H9 (cell line): Measurements from ENCODE around the gene WRAP73. TPM values are rescaled to one million over a fixed set of nuclear protein-coding genes. Genes with fewer than 3 reads are reported as not detected.

Source experiments
- DNase-seq: peaks from one replicate; pipeline ENCODE4 v3.0.0-alpha.2; 2017
- H2AFZ ChIP-seq: one replicate; pipeline ENCODE4 v1.6.1; 2013; ENCODE audit warnings: mild to moderate bottlenecking, low read length, control low read depth, moderate library complexity
- H2AK5ac ChIP-seq: 2 replicates; pipeline ENCODE4 v1.6.1; 2013; ENCODE audit warnings: low read length, control low read depth, mixed read lengths; ENCODE audit not compliant: insufficient read length
- H2BK120ac ChIP-seq: one replicate; pipeline ENCODE4 v1.6.1; 2013; ENCODE audit warnings: low read depth, mild to moderate bottlenecking, low read length, control low read depth, inconsistent platforms; ENCODE audit not compliant: poor library complexity, severe bottlenecking
- H2BK12ac ChIP-seq: 2 replicates; pipeline ENCODE4 v1.6.1; 2013; ENCODE audit warnings: low read length, control low read depth, mixed read lengths, low read depth; ENCODE audit not compliant: insufficient read length
- H2BK15ac ChIP-seq: 2 replicates; pipeline ENCODE4 v1.6.1; 2013; ENCODE audit warnings: low read depth, low read length, control low read depth
- H2BK20ac ChIP-seq: one replicate; pipeline ENCODE4 v1.6.1; 2013; ENCODE audit warnings: low read depth, mild to moderate bottlenecking, low read length, control low read depth, inconsistent platforms; ENCODE audit not compliant: poor library complexity, severe bottlenecking
- H2BK5ac ChIP-seq: 2 replicates; pipeline ENCODE4 v1.6.1; 2013; ENCODE audit warnings: low read length, control low read depth, mixed read lengths; ENCODE audit not compliant: insufficient read length
- H3K14ac ChIP-seq: 2 replicates; pipeline ENCODE4 v1.6.1; 2013; ENCODE audit warnings: low read length, control low read depth; ENCODE audit not compliant: insufficient read depth
- H3K18ac ChIP-seq: 2 replicates; pipeline ENCODE4 v1.6.1; 2013; ENCODE audit warnings: low read depth, mild to moderate bottlenecking, mixed read lengths, low read length, control low read depth; ENCODE audit not compliant: insufficient read length
- H3K23ac ChIP-seq: 2 replicates; pipeline ENCODE4 v1.6.1; 2013; ENCODE audit warnings: low read length, control low read depth, mixed read lengths, low read depth; ENCODE audit not compliant: insufficient read length
- H3K23me2 ChIP-seq: 2 replicates; pipeline ENCODE4 v1.6.1; 2013; ENCODE audit warnings: low read depth, mild to moderate bottlenecking, mixed read lengths, low read length, control low read depth; ENCODE audit not compliant: insufficient read length, poor library complexity, severe bottlenecking
- H3K27ac ChIP-seq: 2 replicates; pipeline ENCODE4 v1.5.1; 2013; ENCODE audit warnings: low read length, control low read depth, mixed read lengths, low read depth; ENCODE audit not compliant: insufficient read length
- H3K27me3 ChIP-seq: 2 replicates; pipeline ENCODE4 v1.6.1; 2013; ENCODE audit warnings: low read length, control low read depth, inconsistent platforms; ENCODE audit not compliant: insufficient read depth
- H3K4ac ChIP-seq: 2 replicates; pipeline ENCODE4 v1.6.1; 2013; ENCODE audit warnings: low read depth, mild to moderate bottlenecking, control low read depth, inconsistent platforms, low read length, moderate library complexity
- H3K4me1 ChIP-seq: 2 replicates; pipeline ENCODE4 v1.6.1; 2013; ENCODE audit warnings: low read length, control low read depth, inconsistent platforms; ENCODE audit not compliant: insufficient read depth
- H3K4me2 ChIP-seq: 2 replicates; pipeline ENCODE4 v1.6.1; 2013; ENCODE audit warnings: low read length, control low read depth, mixed read lengths; ENCODE audit not compliant: insufficient read length, insufficient read depth
- H3K56ac ChIP-seq: 2 replicates; pipeline ENCODE4 v1.6.1; 2013; ENCODE audit warnings: low read depth, mild to moderate bottlenecking, mixed read lengths, low read length, control low read depth; ENCODE audit not compliant: insufficient read length
- H3K79me1 ChIP-seq: 2 replicates; pipeline ENCODE4 v1.6.1; 2013; ENCODE audit warnings: low read depth, mild to moderate bottlenecking, moderate library complexity, low read length, control low read depth, inconsistent platforms; ENCODE audit not compliant: insufficient read depth, poor library complexity, severe bottlenecking
- H3K79me2 ChIP-seq: 2 replicates; pipeline ENCODE4 v1.6.1; 2013; ENCODE audit warnings: low read length, control low read depth, inconsistent platforms; ENCODE audit not compliant: insufficient read depth
- H3K9ac ChIP-seq: 2 replicates; pipeline ENCODE4 v1.6.1; 2013; ENCODE audit warnings: low read length, control low read depth, mixed read lengths; ENCODE audit not compliant: insufficient read length; ENCODE audit errors: extremely low read depth
- H3K9me3 ChIP-seq: one replicate; pipeline ENCODE4 v1.6.1; 2013; ENCODE audit warnings: low read depth, low read length, inconsistent platforms; ENCODE audit not compliant: control insufficient read depth
- H3T11ph ChIP-seq: one replicate; pipeline ENCODE4 v1.6.1; 2013; ENCODE audit warnings: mild to moderate bottlenecking, low read length, control low read depth, inconsistent platforms
- H4K20me1 ChIP-seq: one replicate; pipeline ENCODE4 v1.6.1; 2013; ENCODE audit not compliant: control insufficient read depth, insufficient read length, insufficient read depth
- H4K5ac ChIP-seq: 2 replicates; pipeline ENCODE4 v1.6.1; 2013; ENCODE audit warnings: low read depth, mild to moderate bottlenecking, mixed read lengths, low read length, control low read depth; ENCODE audit not compliant: insufficient read length
- H4K8ac ChIP-seq: replicated peaks from 2 replicates; pipeline ENCODE4 v1.6.1; 2013; ENCODE audit warnings: low read length, control low read depth, mixed read lengths, low read depth; ENCODE audit not compliant: insufficient read length
- H4K91ac ChIP-seq: 2 replicates; pipeline ENCODE4 v1.6.1; 2013; ENCODE audit warnings: low read depth, mild to moderate bottlenecking, moderate library complexity, mixed read lengths, low read length, control low read depth; ENCODE audit not compliant: insufficient read length
- H3K27ac Mint-ChIP-seq, 3 experiments: 2 replicates in 2 of 3; 3 replicates in 1 of 3; pipeline ENCODE4 v1.8.0; 2020 to 2021; ENCODE audit warnings: mixed read lengths in 3 of 3, mild to moderate bottlenecking in 1 of 3, moderate library complexity in 1 of 3
- H3K27me3 Mint-ChIP-seq: 2 replicates; pipeline ENCODE4 v1.8.0; 2021; ENCODE audit warnings: low read depth, mild to moderate bottlenecking, moderate library complexity, mixed read lengths
- H3K36me3 Mint-ChIP-seq, 3 experiments: 2 replicates in 2 of 3; 3 replicates in 1 of 3; pipeline ENCODE4 v1.8.0; 2020 to 2021; ENCODE audit warnings: low read depth in 3 of 3, mixed read lengths in 3 of 3; ENCODE audit not compliant: insufficient read depth in 1 of 3
- H3K4me1 Mint-ChIP-seq, 2 experiments: 2 replicates each; pipeline ENCODE4 v1.8.0; 2020; ENCODE audit warnings: mixed read lengths in 2 of 2
- H3K4me3 Mint-ChIP-seq, 2 experiments: 2 replicates in 1 of 2; 3 replicates in 1 of 2; pipeline ENCODE4 v1.8.0; 2020 to 2021; ENCODE audit warnings: mild to moderate bottlenecking in 2 of 2, mixed read lengths in 2 of 2, moderate library complexity in 1 of 2
- H3K9me3 Mint-ChIP-seq, 2 experiments: 2 replicates in 1 of 2; 3 replicates in 1 of 2; pipeline ENCODE4 v1.8.0; 2020; ENCODE audit warnings: mild to moderate bottlenecking in 2 of 2, mixed read lengths in 2 of 2, moderate library complexity in 1 of 2
- WGBS: extraction: QIAGEN DNeasy Blood & Tissue Kit; methylation state at CpG from one replicate; pipeline ENCODE4 v1.1.7; 2013; ENCODE audit warnings: missing lambda C conversion rate, low lambda C conversion rate, mixed read lengths; ENCODE audit not compliant: insufficient read length; ENCODE audit errors: extremely low coverage; 5-methylcytosine and 5-hydroxymethylcytosine counted together
- total RNA-seq: library from RNA; stranded (reverse); gene quantifications from 2 replicates; pipeline ENCODE4 v1.2.1, GENCODE V29; 2021
- TF ChIP-seq, protein P1 (sequence below): fragments of 200-600 bp; sonication (generic); conservative IDR thresholded peaks from 3 replicates; pipeline ENCODE4 v1.8.0; 2021; ENCODE audit warnings: antibody characterized with exemption, mild to moderate bottlenecking

WRAP73 gene
- total RNA-seq, 1 experiment from 2014 or later: 28.4 TPM

DNA sequence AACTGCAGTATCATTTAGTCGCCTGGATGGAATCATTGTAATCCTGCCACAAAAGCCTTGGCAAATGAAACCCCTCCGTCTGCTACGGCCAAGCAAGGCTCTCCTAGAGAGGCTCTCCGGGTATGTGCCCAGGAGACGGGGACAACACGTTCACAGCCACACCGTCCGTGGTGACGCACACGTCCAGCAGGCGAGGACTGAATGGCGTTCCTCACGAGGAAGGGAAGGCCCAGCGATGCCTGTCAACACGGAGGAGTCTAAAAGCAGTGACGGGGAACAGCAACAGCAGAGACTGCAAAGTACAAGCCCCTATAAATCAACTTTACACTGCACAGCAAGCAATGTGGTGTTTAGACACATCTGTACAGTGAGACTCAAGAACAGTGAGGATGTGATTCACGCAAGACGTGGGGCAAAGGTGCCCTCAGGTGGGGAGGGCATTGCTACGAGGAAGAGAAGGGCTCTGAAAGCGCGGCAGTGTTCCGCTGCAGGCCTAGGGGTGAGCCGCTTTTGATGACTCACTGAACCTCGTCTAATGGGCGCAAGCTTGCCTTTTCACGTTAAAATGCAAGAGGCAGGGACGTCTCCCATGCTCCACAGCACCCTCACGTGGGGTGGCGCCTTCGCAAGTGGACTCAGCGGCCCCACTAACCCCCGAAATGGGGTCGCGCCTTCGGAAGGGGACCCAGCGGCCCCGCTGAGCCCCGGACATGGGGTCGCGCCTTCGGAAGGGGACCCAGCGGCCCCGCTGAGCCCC is 6.8 kb downstream of the WRAP73 start:
- H4K91ac ChIP-seq: no peak overlapping the region
- no peaks in the 10 kb centered on the region for H3K9me3 ChIP-seq
- H2BK12ac ChIP-seq: no peak overlapping the region
- H4K8ac ChIP-seq: no peak overlapping the region
- H3K18ac ChIP-seq: no peak overlapping the region
- no peak for DNase-seq
- no peak overlapping the region for H2AFZ ChIP-seq
- H3K27ac ChIP-seq: no peak overlapping the region
- TF ChIP-seq, protein P1, sequence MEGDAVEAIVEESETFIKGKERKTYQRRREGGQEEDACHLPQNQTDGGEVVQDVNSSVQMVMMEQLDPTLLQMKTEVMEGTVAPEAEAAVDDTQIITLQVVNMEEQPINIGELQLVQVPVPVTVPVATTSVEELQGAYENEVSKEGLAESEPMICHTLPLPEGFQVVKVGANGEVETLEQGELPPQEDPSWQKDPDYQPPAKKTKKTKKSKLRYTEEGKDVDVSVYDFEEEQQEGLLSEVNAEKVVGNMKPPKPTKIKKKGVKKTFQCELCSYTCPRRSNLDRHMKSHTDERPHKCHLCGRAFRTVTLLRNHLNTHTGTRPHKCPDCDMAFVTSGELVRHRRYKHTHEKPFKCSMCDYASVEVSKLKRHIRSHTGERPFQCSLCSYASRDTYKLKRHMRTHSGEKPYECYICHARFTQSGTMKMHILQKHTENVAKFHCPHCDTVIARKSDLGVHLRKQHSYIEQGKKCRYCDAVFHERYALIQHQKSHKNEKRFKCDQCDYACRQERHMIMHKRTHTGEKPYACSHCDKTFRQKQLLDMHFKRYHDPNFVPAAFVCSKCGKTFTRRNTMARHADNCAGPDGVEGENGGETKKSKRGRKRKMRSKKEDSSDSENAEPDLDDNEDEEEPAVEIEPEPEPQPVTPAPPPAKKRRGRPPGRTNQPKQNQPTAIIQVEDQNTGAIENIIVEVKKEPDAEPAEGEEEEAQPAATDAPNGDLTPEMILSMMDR: no peak
- H2BK120ac ChIP-seq: no peak overlapping the region
- no peak overlapping the region for H2BK20ac ChIP-seq
- H3K23ac ChIP-seq: no peak overlapping the region
- no peak overlapping the region for H3K4me2 ChIP-seq
- Mint-ChIP-seq H3K4me3 (no peak overlapping the region), H3K4me1 (no peaks in the 10 kb centered on the region), H3K36me3 (peaks cover 0 to 51% (median 23%) of the 10 kb centered on the region in 3 experiments; a peak in 6 of 7 replicates), H3K27ac (peak overlapping the region in 1 of 3 experiments; percentile 25; a peak in 1 of 7 replicates), H3K27me3 (no peaks in the 10 kb centered on the region), H3K9me3 (no peaks in the 10 kb centered on the region)
- no CpG with 5 or more reads among the region's 43 CpGs for WGBS
- H3K14ac ChIP-seq: no peak overlapping the region
- no peaks in the 10 kb centered on the region for H4K20me1 ChIP-seq
- H2AK5ac ChIP-seq: no peak overlapping the region
- H2BK15ac ChIP-seq: no peak overlapping the region
- H3K79me1 ChIP-seq: no peaks in the 10 kb centered on the region
- no peaks in the 10 kb centered on the region for H3K79me2 ChIP-seq
- H3K23me2 ChIP-seq: no peaks in the 10 kb centered on the region
- no peak overlapping the region for H3K9ac ChIP-seq
- H3T11ph ChIP-seq: no peak overlapping the region
- H3K56ac ChIP-seq: no peak overlapping the region
- H3K4me1 ChIP-seq: no peaks in the 10 kb centered on the region
- H3K4ac ChIP-seq: no peak overlapping the region
- H4K5ac ChIP-seq: no peak overlapping the region
- no peak overlapping the region for H2BK5ac ChIP-seq
- H3K27me3 ChIP-seq: no peaks in the 10 kb centered on the region
